HG03460 (cell line): ENCODE measurements around the gene UGT2A3.

ENCODE experiments used
- ATAC-seq: cut with Tn5 transposase; IDR thresholded peaks from one replicate; pipeline ENCODE4 v1.9.1; 2021; ENCODE audit not compliant: unreplicated experiment

UGT2A3 gene

DNA sequence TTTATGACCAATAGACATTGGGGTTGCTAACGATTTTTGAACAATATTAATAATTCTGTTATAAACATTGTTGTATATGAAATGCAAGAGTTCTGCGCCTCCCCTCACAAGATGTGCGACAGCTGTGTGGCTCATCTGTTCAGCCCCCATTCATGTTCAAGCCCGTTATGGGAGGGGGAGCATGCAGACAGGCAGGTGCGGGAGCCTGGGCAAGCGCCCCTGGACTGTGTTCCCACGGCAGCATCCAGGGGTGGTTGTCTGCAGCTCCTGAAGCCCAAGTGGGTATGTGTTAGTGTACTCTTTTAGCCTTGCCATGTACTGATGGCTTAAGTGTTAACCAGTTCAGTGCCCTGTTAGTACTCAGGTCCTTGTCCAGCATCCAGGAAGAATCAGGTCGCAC is 34.6 kb downstream of the UGT2A3 start:
- ATAC-seq = no peak

DNA sequence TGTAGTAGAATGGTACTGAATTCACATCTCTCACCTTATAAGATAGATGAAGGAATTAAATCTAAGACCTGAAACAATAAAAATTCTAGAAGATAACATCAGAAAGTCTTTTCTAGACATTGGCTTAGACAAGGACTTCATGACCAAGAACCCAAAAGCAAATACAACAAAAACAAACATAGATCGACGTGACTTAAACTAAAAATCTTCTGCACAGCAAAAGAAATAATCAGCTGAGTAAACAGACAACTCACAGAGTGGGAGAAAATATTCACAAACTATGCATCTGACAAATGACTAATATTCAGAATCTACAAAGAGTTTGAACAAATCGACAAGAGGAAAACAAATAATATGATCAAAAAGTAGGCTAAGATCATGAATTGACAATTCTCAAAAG is 38.8 kb downstream of the UGT2A3 start:
- no peak for ATAC-seq

DNA sequence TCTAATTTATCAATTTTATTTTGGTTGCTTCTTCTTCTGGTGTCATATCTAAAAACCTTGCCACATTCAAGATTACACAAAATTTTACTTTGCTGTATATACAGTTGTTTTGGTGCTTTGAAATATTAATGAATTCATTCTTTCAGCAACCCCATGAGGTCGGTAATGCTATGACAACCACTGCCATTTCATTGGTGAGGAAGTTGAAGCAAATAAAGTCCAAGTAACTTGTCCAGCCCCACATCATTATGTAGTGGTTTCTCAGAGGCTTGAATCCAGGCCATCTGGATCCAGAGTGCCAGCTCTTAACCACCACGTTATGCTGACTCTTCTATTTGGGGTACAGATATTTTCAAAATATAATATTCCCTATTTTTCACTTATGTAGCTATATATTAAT is 42.2 kb downstream of the UGT2A3 start:
- ATAC-seq = no peak

DNA sequence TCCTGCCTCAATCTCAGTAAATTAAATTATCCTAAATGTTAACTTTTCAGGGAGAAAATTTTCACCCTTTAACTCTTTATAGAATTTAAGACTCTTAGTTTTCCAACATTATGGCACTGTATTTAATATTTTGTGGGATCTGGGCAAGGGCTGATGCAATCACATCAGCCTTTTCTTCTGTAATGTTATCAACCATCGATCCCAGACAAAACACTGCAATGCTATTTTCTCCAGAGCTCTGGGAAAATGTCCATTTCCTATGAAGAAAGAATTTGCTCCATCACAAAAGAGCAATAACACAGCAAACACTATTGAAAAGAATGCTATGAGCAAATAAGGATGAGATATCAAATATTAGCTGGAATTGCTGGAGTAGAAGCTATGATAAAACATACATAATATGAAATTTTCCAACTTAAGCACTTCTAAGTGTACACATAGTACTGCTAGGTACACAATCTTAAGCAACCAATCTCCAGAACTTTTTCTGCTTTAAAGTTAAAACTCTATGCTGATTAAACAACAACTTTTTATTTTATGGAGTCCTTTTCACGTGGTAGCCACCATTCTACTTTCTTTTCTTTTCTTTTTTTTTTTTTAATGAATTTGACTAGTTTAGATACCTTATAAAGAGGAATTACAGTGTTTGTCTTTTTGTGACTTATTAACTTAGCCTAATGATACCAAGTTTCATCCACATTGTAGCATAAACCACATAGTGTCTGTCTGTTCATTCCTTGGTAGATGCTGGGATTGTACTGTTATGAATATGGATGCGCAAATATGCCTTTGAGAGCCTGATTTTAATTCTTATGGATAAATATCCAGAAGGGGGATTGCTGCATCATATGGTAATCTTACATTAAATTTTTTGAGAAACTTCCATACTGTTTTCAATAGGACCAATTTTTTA is 43.6 kb downstream of the UGT2A3 start:
- no peak for ATAC-seq

DNA sequence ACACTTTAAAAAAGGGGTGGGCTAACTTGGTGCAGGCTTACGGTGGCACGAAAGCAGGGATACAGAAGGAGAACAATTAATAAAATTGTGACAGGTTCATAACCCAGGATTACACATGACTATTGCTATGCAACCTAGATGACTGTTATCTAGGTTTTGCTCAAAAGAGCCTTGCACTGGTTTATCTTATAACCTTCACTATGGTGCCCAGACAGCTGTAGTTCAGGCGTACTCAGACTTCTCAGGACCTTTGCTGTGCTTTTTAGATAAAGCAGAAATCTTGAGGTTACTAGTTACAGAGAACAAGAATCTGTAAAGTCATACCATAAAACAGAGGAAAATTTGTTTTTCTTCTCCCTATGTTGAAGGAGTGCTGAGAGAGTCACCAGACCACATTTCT is 44.4 kb downstream of the UGT2A3 start:
- no peak for ATAC-seq

DNA sequence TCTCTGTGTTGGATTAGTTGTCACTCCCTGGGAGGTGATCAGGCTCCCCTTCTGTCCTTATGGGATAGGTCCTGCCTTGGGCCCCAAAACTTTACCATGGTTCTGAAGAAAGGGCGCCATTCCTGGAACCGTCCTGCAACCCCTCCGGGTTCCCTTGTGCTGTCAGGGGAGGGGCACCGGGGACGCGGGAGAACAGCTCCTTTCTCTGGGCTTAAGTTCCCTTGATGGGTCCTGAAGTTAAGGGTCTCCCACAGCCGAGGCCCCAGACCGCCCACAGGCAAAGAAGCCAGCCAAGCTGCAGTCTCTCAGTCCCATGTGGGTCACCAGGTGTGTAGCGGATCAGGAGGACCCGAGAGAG is 44.8 kb downstream of the UGT2A3 start:
- no peak for ATAC-seq

DNA sequence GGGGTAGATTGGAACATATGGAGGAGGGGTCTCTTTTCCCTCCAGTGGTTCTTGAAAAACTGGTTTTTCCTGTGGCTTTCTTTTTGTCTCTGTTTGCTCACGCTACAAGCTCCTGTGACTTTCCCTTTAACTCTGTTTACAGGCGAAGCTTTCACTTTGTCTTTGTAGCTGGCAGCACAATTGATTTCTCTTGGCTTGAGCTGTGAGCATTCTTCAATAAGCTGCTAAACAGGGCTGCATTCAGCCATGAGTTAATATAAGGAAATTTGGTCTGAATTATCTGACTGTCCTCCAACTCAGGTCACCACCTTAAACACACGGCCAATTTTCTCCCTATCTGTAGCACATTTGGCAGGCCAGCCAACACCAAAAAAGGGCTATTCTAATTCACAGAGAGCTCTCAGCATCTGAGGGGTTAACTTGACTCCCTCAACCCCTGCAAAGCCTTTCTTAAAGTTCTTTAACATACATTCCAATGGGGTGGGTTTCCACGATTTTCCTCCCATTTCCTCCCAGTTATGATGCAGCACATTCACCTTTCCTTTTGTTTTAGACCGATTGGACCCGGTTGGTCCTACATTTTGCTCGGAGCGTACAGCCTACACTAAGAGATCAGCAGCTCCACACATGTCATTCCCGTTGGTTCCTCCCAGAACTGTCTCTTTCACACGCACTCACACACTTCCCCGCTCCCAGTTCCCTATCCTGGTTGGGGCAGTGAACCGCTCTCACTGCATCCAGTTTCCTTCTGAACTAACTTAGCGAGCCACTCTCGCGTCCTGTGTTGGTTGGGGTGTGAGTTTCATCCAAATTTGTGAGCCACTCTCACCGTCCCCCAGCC is 45.4 kb downstream of the UGT2A3 start:
- no peak for ATAC-seq

DNA sequence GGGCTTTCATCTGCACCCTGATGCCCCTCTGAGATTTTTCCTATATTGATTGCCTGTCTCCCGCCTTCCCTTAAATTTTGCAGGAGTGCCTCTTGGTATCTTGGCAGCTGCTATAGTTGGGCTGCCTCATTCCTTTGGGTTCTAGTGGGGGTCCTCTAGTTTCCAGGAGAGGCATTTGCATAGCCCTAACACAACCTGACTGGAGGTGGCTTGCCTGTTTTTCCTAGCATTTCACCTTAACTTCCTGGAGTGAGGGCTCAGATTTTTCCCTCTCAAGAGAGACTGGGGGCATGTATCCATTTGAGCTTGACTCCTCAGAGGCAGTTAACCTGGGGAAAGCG is 46.0 kb downstream of the UGT2A3 start:
- ATAC-seq = no peak

DNA sequence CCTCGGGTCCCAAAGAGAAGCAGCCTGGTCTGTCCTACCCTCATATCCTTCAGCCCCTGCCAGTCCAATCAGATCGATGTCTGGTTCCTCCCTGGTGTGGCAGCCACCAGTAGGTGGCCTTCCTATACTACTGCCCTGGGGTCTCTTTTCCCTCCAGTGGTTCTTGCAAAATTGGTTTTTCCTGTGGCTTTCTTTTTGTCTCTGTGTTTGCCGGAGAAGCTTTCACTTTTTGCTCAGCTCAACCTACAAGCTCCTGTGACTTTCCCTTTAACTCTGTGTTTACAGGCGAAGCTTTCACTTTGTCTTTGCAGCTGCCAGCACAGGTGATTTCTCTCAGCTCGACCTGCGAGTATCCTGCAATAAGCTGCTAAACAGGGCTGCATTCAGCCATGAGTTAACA is 46.8 kb downstream of the UGT2A3 start:
- ATAC-seq = no peak

DNA sequence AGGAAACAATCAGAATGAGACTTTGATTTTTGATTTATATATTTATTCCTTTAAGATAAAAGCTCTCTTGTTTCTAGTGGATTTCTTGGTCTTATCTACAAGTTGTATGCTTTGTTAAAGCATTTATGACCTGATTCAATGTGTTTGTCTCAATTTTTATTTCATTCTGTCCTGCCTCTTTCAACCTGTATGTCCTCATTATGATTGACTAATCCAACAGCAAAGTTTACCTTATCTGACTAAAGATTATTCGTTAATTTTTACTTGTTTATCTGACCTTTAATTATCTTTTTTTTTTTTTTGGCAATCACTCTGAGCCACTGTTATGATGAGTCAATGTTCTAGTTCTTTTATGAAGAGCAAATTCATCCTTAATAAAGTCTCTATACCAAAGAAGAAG is 54.9 kb downstream of the UGT2A3 start:
- ATAC-seq = no peak

DNA sequence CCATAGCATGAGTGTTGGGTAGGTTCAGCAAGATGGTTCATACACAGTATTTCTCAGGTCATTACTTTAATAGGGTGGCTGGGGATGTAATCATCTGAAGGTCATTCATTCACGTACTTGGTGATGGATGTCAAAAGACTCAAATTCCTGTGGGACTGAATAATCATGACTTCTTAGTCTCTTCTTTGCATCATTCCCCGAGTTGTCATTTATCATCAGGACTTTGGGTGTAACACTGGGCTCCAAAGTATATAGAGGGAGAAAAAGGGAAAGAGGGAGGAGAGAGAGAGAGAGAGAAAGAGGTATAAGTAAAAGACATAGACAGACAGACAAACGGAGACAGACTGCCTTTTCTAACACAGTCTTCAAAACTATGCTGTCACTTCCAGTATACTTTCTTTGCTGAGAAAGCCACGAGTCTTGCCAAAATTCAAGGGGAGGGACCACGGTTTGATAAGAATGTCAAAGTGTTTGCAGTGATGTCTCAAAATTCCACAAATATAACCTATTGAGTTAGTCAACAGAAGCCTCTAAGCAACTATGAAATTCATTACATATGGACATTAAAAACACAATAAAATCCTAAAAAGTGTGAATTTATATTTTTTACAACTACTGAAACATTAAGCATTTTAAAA is 55.9 kb downstream of the UGT2A3 start:
- ATAC-seq = no peak

DNA sequence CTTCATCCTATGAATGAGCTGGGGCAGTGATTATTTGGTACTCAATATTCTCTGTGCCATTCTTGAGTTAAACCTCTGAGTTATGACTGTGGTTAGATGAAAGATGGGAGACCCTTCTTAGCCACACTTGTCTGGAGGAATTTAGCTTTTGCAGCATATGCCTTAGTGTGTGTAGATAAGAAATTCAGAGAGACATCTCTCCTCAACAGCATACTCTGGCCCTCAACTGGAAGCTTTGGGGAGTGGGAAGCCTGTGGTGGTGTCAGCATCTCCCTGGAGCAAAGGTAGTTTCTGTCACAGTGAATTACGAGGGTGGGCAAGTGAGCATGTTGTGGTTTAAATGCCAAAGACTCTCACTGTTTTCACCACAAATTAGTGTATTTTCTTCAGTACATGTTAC is 58.7 kb downstream of the UGT2A3 start:
- ATAC-seq = no peak

DNA sequence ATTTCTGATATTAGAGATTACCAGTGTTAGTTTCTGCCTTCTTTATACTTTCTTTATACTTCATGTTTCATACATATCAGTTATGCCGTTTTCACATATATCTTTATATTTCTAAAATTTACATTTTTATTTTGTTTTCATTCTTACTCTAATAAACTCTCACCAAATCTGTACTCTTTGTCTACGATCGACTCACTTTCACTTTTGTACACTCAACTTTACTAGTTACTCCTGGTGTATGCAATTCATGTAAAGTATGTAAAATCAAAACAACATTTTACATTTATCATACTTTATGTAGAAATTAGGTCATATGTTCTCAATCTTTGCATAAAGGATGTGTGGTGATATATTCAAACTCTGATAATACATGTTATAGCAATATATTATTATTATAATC is 59.9 kb downstream of the UGT2A3 start:
- no peak for ATAC-seq

DNA sequence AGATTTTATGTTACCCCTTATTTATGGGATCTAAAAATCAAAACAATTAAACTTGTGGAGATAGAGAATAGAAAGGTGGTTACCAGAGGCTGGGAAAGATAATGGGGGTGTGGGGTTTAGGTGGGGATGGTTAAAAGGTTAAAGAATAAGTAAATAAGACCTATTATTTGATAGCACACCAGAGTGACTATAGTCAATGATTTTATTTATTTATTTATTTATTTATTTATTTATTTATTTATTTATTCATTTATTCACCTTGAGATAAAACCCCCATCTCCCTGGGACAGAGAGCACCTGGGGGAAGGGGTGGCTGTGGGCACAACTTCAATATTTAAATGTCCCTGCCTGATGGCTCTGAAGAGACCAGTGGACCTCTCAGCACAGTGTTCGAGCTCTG is 66.1 kb downstream of the UGT2A3 start:
- ATAC-seq = no peak

DNA sequence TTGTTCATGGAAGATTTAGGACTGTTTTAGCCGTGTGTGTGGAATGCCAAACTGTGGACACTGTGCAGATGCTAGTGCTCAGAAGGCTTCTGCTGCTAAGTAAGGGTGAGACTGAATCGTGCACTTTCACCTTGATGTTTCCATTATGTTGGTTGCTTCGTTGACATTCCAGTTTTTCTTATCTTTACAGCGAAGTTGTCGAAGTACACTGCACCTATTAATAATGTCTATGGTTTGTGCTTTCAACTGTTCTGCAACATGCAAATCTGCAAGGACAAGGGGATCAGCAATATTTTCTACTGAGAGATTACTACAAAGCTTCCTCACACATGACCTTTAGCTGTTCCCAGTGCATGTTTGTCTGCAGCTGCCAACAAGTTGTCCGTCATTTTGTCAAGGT is 67.7 kb downstream of the UGT2A3 start:
- ATAC-seq = no peak
